Activated CD4-positive, alpha-beta T cell treated with anti-CD3 and anti-CD28 coated beads, Interleukin-2, amount 10 ng/mL, durations not matched to agents 7 days and 5 days (primary cell): ENCODE results near the gene TMIE. TPM values are rescaled to one million over a fixed set of nuclear protein-coding genes. Genes with fewer than 3 reads are reported as not detected.

ENCODE experiments used
- CTCF ChIA-PET: fragments of 350-600 bp; sonication (Branson Sonifier 250); formaldehyde crosslinking; loops from one replicate; lab custom pipeline; 2021; ENCODE audit warnings: antibody characterized with exemption; lab: Charles Lee
- POLR2A ChIA-PET: fragments of 350-600 bp; sonication (Branson Sonifier 250); formaldehyde crosslinking; loops from one replicate; lab custom pipeline; 2021; ENCODE audit warnings: antibody characterized with exemption; lab: Charles Lee
- DNase-seq: peaks from one replicate; pipeline ENCODE4 v3.0.0-alpha.2; 2020
- H3K27ac Mint-ChIP-seq: one replicate; pipeline ENCODE4 v1.8.0; 2021; ENCODE audit warnings: mild to moderate bottlenecking, moderate library complexity, mixed read lengths
- H3K27me3 Mint-ChIP-seq: one replicate; pipeline ENCODE4 v1.8.0; 2021; ENCODE audit warnings: mixed read lengths
- H3K36me3 Mint-ChIP-seq: one replicate; pipeline ENCODE4 v1.8.0; 2021; ENCODE audit warnings: low read depth, mixed read lengths
- H3K4me1 Mint-ChIP-seq: one replicate; pipeline ENCODE4 v1.8.0; 2021; ENCODE audit warnings: mixed read lengths
- H3K4me3 Mint-ChIP-seq: one replicate; pipeline ENCODE4 v1.8.0; 2021; ENCODE audit warnings: mild to moderate bottlenecking, moderate library complexity, mixed read lengths
- H3K9me3 Mint-ChIP-seq: one replicate; pipeline ENCODE4 v1.8.0; 2021; ENCODE audit warnings: mixed read lengths
- total RNA-seq, 2 experiments: library from RNA; stranded (reverse); gene quantifications; one replicate each; pipeline ENCODE4 v1.2.3, GENCODE V29; 2021

Gene TMIE
- total RNA-seq, 2 experiments from 2014 or later, result 1.2 to 1.6 TPM

- no peak for DNase-seq
- ChIA-PET POLR2A (no interaction called here), CTCF (interaction anchor here (0.7 to 1.2 kb wide), 3 partner anchors 9 to 11 kb away, joined by 3 to 4 read pairs (median 3); no protein-coding TSS in a partner anchor)
- Mint-ChIP-seq H3K36me3 (no peaks in the 10 kb centered on the region), H3K4me1 (no peaks in the 10 kb centered on the region), H3K27ac (no peak overlapping the region), H3K4me3 (no peak overlapping the region), H3K27me3 (peaks cover 14% of the 10 kb centered on the region), H3K9me3 (no peaks in the 10 kb centered on the region)
Observed at GRCh38 chr3:46716461-46717441, 15.6 kb downstream of the TMIE start.

GRCh38 chr3:46717447-46718231, 16.4 kb downstream of the TMIE start, which contains the start of gene PRSS50:
PRSS50 (minus strand) TSS chr3:46717869; CDS start chr3:46717824, 45 bp downstream.
- Mint-ChIP-seq H3K4me1 (no peaks in the 10 kb centered on the region), H3K4me3 (no peak within 1 kb of the TSS), H3K27ac (no peak within 1 kb of the TSS), H3K36me3 (no peaks in the 10 kb centered on the region), H3K27me3 (peaks cover 14% of the 10 kb centered on the region), H3K9me3 (no peaks in the 10 kb centered on the region)
- ChIA-PET POLR2A (no interaction called here), CTCF (interaction anchor here (1.0 to 1.2 kb wide), 2 partner anchors 10 to 12 kb away, joined by 3 read pairs; no protein-coding TSS in a partner anchor)
- no peak for DNase-seq

GRCh38 chr3:46719044-46719565, 17.9 kb downstream of the TMIE start:
- Mint-ChIP-seq H3K9me3 (no peaks in the 10 kb centered on the region), H3K27ac (no peak overlapping the region), H3K4me3 (no peak overlapping the region), H3K27me3 (peaks cover 14% of the 10 kb centered on the region), H3K36me3 (no peaks in the 10 kb centered on the region), H3K4me1 (no peaks in the 10 kb centered on the region)
- ChIA-PET CTCF (interaction anchor here (0.6 to 1.5 kb wide), 5 partner anchors 13 to 266 kb away, joined by 3 read pairs; partner anchors contain the start of gene ALS2CL), POLR2A (no interaction called here)
- DNase-seq, result no peak

- H3K27ac Mint-ChIP-seq, result no peak overlapping the region
- CTCF ChIA-PET, result interaction anchor here (0.6 to 1.5 kb wide), 5 partner anchors 14 to 426 kb away, joined by 3 read pairs; partner anchors contain the start of gene ALS2CL
- DNase-seq, result no peak
- POLR2A ChIA-PET, result no interaction called here
- H3K4me3 Mint-ChIP-seq, result no peak overlapping the region
- H3K27me3 Mint-ChIP-seq, result peaks cover 14% of the 10 kb centered on the region
- no peaks in the 10 kb centered on the region for H3K9me3 Mint-ChIP-seq
- H3K36me3 Mint-ChIP-seq, result no peaks in the 10 kb centered on the region
- H3K4me1 Mint-ChIP-seq, result peaks cover 2% of the 10 kb centered on the region
Observed at GRCh38 chr3:46719735-46720271, 18.6 kb downstream of the TMIE start.

- Mint-ChIP-seq H3K27me3 (peaks cover 14% of the 10 kb centered on the region), H3K27ac (no peak overlapping the region), H3K9me3 (no peaks in the 10 kb centered on the region), H3K36me3 (no peaks in the 10 kb centered on the region), H3K4me1 (peaks cover 2% of the 10 kb centered on the region), H3K4me3 (no peak overlapping the region)
- ChIA-PET POLR2A (no interaction called here), CTCF (interaction anchor here (0.6 kb wide), 1 partner anchor 1194 kb away, joined by 4 read pairs; no protein-coding TSS in a partner anchor)
- DNase-seq, result no peak
Observed at GRCh38 chr3:46721009-46721408, 19.8 kb downstream of the TMIE start.

GRCh38 chr3:46722443-46722842, 21.3 kb downstream of the TMIE start:
- Mint-ChIP-seq H3K36me3 (no peaks in the 10 kb centered on the region), H3K4me1 (peaks cover 2% of the 10 kb centered on the region), H3K27ac (no peak overlapping the region), H3K9me3 (no peaks in the 10 kb centered on the region), H3K27me3 (peaks cover 12% of the 10 kb centered on the region), H3K4me3 (no peak overlapping the region)
- no peak for DNase-seq
- CTCF ChIA-PET, result no interaction called here
- POLR2A ChIA-PET, result no interaction called here

- ChIA-PET POLR2A (no interaction called here), CTCF (interaction anchor here (0.5 kb wide), 1 partner anchor 141 kb away, joined by 3 read pairs; no protein-coding TSS in a partner anchor)
- Mint-ChIP-seq H3K27ac (no peak overlapping the region), H3K9me3 (no peaks in the 10 kb centered on the region), H3K36me3 (no peaks in the 10 kb centered on the region), H3K27me3 (peaks cover 15% of the 10 kb centered on the region), H3K4me3 (no peak overlapping the region), H3K4me1 (peaks cover 2% of the 10 kb centered on the region)
- no peak for DNase-seq
Observed at GRCh38 chr3:46724424-46724823, 23.2 kb downstream of the TMIE start.

GRCh38 chr3:46725621-46726314, 24.6 kb downstream of the TMIE start:
- Mint-ChIP-seq H3K4me1 (peaks cover 2% of the 10 kb centered on the region), H3K4me3 (no peak overlapping the region), H3K27me3 (peaks cover 18% of the 10 kb centered on the region), H3K9me3 (no peaks in the 10 kb centered on the region), H3K27ac (no peak overlapping the region), H3K36me3 (no peaks in the 10 kb centered on the region)
- no peak for DNase-seq
- ChIA-PET CTCF (interaction anchor here (0.7 kb wide), 1 partner anchor 19 kb away, joined by 3 read pairs; no protein-coding TSS in a partner anchor), POLR2A (no interaction called here)

GRCh38 chr3:46729038-46729437, 27.8 kb downstream of the TMIE start:
- no peaks in the 10 kb centered on the region for H3K36me3 Mint-ChIP-seq
- peaks cover 2% of the 10 kb centered on the region for H3K4me1 Mint-ChIP-seq
- CTCF ChIA-PET, result interaction anchor here (0.6 to 0.8 kb wide), 2 partner anchors 100 to 505 kb away, joined by 3 to 4 read pairs; no protein-coding TSS in a partner anchor
- no peak for DNase-seq
- peaks cover 16% of the 10 kb centered on the region for H3K27me3 Mint-ChIP-seq
- H3K4me3 Mint-ChIP-seq, result no peak overlapping the region
- H3K27ac Mint-ChIP-seq, result no peak overlapping the region
- no peaks in the 10 kb centered on the region for H3K9me3 Mint-ChIP-seq
- POLR2A ChIA-PET, result interaction anchor here (0.6 kb wide), 1 partner anchor 611 kb away, joined by 3 read pairs; no protein-coding TSS in a partner anchor

GRCh38 chr3:46730819-46731218, 29.6 kb downstream of the TMIE start:
- Mint-ChIP-seq H3K9me3 (no peaks in the 10 kb centered on the region), H3K4me3 (no peak overlapping the region), H3K27ac (no peak overlapping the region), H3K27me3 (peaks cover 16% of the 10 kb centered on the region), H3K36me3 (no peaks in the 10 kb centered on the region), H3K4me1 (no peaks in the 10 kb centered on the region)
- ChIA-PET POLR2A (no interaction called here), CTCF (no interaction called here)
- no peak for DNase-seq

GRCh38 chr3:46731795-46732194, 30.6 kb downstream of the TMIE start:
- Mint-ChIP-seq H3K36me3 (no peaks in the 10 kb centered on the region), H3K27me3 (peaks cover 16% of the 10 kb centered on the region), H3K9me3 (no peaks in the 10 kb centered on the region), H3K4me3 (no peak overlapping the region), H3K4me1 (no peaks in the 10 kb centered on the region), H3K27ac (no peak overlapping the region)
- no peak for DNase-seq
- ChIA-PET POLR2A (no interaction called here), CTCF (no interaction called here)
